Neural cell (in vitro differentiated cells): ENCODE results near the gene WBP4.

Source experiments
- EZH2 ChIP-seq: fragments of 200-600, 300-800 bp; shearing (Covaris generic), sonication (generic); IDR thresholded peaks from 2 replicates; pipeline ENCODE4 v1.6.1; 2014; ENCODE audit warnings: antibody characterized with exemption, low read length, borderline replicate concordance, mild to moderate bottlenecking; ENCODE audit not compliant: insufficient read depth, poor library complexity, severe bottlenecking
- POLR2AphosphoS5 ChIP-seq: IDR thresholded peaks from 2 replicates; pipeline ENCODE4 v1.6.1; 2012
- SMC3 ChIP-seq: fragments of 450-650 bp; conservative IDR thresholded peaks from 2 replicates; pipeline ENCODE4 v1.6.1; 2014; ENCODE audit warnings: antibody characterized with exemption, mild to moderate bottlenecking, moderate library complexity; ENCODE audit not compliant: poor library complexity
- TF ChIP-seq, protein P1 (sequence below): fragments of 450-650 bp; IDR thresholded peaks from 2 replicates; pipeline ENCODE4 v1.5.1; 2014; ENCODE audit warnings: antibody characterized with exemption, mild to moderate bottlenecking, moderate library complexity; ENCODE audit not compliant: poor library complexity, severe bottlenecking

DNA sequence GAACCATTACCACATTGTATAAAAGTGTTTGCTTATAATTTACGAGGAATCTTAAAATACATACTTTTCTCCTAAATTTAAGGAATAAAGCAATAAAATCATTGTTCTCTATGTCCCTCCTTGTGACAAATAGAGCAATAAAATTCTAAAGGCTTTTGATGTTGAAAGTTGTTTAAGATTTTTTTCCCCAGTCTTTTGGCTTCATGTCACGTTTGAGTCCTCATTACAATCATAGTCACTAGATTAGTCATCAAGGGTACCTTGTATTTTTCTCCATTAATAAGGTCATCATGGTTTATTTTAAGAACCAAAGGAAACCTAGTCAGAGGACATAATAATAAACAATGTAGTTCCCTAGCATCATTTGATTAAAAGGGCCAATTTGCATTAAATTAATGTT, 3.2 kb downstream of the WBP4 start:
- TF ChIP-seq, protein P1, sequence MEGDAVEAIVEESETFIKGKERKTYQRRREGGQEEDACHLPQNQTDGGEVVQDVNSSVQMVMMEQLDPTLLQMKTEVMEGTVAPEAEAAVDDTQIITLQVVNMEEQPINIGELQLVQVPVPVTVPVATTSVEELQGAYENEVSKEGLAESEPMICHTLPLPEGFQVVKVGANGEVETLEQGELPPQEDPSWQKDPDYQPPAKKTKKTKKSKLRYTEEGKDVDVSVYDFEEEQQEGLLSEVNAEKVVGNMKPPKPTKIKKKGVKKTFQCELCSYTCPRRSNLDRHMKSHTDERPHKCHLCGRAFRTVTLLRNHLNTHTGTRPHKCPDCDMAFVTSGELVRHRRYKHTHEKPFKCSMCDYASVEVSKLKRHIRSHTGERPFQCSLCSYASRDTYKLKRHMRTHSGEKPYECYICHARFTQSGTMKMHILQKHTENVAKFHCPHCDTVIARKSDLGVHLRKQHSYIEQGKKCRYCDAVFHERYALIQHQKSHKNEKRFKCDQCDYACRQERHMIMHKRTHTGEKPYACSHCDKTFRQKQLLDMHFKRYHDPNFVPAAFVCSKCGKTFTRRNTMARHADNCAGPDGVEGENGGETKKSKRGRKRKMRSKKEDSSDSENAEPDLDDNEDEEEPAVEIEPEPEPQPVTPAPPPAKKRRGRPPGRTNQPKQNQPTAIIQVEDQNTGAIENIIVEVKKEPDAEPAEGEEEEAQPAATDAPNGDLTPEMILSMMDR, result no peak
- TF ChIP-seq EZH2, result no peak
- no peak for TF ChIP-seq SMC3
- no peak for TF ChIP-seq POLR2AphosphoS5
